Stimulated activated CD4-positive, alpha-beta T cell treated with anti-CD3 and anti-CD28 coated beads, Interleukin-2, amount 100 ng/mL, for 4 hours (primary cell): ENCODE results near the gene PPP1R7.

Experiments used
- DNase-seq: peaks from one replicate; pipeline ENCODE4 v3.0.0-alpha.2; 2020; ENCODE audit warnings: low read depth

The PPP1R7 gene

GRCh38 chr2:241229563-241230401 is 79.5 kb downstream of the PPP1R7 start:
- no peak for DNase-seq

GRCh38 chr2:241230435-241230834 is 80.2 kb downstream of the PPP1R7 start:
- no peak for DNase-seq

- no peak for DNase-seq
Measured at GRCh38 chr2:241232736-241233575, 82.7 kb downstream of the PPP1R7 start.
